Stimulated activated CD4-positive, alpha-beta T cell treated with anti-CD3 and anti-CD28 coated beads, Interleukin-2, amount 100 ng/mL, for 24 hours (primary cell): ENCODE data around the gene FAM200B.

ENCODE experiments used
- DNase-seq, 2 donors: peaks; one replicate each; pipeline ENCODE4 v3.0.0-alpha.2; 2020

FAM200B gene

DNA sequence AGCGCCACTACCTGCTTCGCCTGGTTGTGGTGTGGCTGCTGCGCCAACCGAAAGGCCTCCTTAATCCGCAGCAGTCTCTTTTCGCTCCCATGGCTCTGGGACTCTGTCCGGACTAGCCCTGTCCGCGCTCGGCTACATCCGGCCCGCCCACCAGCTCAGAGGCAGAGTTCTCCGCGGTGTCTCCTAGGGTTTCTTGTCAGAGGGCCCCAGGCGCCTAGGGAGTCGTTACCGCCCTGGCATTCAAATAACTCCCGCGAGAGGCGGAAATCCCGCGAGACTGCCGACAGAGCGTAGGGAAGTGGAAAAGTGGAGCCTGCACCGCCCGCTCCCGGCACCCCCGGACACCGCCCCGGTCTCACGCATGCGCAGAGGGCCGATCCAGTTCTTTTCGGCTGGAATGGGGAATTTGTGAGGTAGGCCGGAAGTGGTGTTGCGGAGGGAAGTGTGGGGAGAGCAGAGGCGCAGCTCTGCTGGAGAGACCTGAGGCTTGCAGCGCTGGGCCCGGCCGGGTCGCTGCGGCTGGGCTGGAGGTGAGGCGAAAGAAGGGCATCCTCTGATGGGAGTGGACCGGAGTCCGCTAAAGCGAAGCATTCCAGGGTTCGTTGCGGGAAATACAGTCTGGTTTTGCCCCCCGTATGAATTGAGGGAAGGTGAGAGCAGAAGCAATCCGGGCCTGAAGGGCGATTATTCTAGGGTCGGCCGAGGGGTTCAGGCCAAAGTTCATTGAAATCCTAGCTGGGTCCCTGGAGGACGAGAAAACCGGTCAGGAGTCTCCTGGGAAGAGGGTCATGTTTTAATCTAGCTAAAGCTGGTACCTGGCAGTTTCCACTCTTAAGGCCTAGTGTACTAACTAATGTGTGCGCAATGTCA, at the start of gene FAM200B:
Gene FAM200B (plus strand): TSS at position 456 of the 870 bp plus-strand sequence. CDS start 5,151 bp downstream, outside the sequence.
- peak; percentile 99 to 100 for DNase-seq

DNA sequence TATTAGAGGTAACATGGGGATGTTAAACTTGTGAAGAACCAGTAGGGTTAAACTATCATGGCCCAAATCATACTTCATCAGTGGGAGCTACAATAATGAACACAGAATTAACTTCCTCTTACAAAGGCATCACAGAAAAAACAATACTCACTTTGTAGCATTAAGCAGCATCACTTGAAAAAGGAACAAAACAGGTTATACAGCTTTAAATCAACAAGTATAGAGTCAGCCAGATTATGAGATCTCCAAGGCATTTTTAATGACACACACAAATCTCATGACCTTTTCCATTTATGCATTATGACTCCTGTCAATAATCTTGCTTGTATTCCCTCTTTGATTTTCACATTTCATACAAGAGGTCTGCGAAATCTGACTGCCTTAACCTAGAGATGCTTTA, 44.8 kb upstream of the FAM200B start:
- DNase-seq, result no peak

GRCh38 chr4:15638418-15638817, 43.2 kb upstream of the FAM200B start:
- DNase-seq, result no peak

DNA sequence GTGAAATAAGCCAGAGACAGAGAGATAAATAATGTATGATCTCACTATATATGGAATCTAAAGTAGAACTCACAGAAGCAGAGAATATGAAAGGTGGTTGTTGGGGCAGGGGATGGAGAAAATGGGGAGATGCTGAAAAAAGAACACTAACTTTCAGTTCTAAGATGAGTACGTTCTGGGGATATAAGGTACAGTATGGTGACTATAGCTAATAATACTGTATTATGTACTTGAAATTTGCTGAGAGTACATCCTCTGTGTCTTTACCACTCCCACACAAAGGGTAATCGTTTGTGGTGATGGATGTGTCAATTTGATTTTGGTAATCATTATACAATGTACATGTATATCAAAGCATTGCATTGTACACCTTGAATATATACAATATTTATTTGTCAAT, 33.0 kb upstream of the FAM200B start:
- no peak for DNase-seq

GRCh38 chr4:15649914-15650545, 31.6 kb upstream of the FAM200B start:
- peak; percentile 25 to 60 for DNase-seq

- no peak for DNase-seq
Measured at GRCh38 chr4:15651676-15652075, 30.0 kb upstream of the FAM200B start.

- no peak for DNase-seq
Measured at GRCh38 chr4:15652191-15652590, 29.4 kb upstream of the FAM200B start.

DNA sequence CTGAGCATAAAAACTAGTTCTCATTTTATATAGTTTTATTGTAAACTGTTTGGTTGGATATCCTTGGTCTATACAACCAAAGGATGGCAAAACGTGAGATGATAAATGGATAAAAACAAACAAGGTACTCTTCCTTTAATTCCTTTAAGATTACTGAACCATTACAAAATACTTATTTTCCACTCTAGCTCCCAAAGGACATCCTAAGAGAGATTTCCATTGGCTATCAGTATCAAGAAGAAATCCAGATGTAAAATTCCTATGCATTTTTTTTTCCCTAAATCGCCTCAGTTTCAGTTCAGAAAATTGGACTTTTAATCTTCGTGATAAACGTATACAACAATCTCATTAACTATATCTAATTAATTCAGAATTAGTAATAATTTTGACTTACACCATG, 28.8 kb upstream of the FAM200B start:
- no peak for DNase-seq

GRCh38 chr4:15653420-15653819, 28.2 kb upstream of the FAM200B start:
- DNase-seq, result no peak

GRCh38 chr4:15653864-15654592, 27.6 kb upstream of the FAM200B start:
- DNase-seq, result no peak

DNA sequence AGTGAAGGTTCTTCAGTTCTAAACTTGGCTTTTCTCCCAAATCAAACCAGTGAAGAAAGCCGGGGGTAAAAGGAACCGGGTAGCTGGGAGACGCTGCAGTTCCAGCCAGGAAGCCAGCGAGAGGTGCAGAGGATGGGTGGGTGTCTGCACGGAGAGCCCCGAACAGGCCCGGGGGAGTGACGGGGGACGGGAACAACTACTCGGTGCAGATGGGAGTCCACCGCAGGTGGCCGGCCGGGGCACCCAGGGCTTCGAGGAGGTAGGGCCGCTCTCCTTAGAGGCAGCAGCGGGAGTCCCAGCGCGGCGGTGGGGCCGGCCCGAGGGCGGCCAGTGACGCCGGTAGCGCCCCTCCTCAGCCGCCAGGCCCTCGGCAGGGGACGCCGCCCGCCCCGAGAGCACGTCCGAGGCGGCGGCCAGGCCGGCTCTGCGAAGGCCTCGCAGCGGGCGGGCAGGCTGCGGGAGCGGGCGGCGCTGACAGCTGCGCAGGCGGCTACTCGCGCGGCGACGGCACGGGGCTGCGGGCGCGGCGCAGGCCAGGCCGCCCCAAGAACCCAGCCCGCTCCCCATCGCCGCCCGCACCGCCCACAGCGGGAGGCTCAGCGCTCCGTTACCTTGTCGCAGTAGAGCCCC, 26.9 kb upstream of the FAM200B start:
- DNase-seq, result peak; percentile 52 to 54

DNA sequence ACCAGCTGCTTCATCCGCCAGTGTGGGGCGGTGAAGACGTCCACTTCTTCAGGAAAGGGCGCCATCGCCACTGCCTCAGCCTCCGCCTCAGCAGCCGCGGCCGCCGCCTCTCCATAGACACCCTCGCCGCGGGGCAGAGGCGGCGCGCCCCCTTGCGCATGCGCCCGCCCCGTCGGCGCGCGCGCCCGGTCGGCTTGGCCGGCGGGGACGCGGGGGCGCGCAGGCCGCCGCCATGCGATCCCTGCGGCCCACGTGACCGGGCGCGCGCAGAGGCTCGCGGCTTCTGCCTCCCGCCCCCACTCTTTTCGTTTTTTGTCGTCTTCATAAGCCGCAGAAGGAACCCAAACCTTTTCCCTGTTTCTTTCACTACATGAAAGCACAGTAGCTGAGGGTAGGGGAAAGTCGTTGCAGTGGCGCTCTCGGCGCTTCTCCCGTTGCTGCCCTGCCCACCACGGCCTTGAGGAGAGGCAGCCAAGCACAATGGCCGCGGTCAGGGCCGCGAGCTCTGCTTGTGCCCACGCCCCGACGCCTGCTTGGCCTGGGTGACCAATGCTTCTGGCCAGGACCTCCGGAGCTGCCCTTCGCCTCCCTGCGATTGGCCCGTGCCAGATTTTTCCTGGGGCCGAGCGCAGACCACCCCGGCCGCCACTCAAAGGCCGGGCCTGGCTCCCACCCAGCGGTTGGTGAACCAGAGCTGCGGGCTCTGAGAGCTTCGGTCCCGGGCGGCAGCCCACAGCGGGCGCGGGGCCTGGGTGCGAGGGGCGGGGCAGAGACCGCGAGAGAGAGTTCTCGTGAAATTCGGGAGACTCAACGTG, 26.2 kb upstream of the FAM200B start, which contains the start of gene FBXL5:
Gene FBXL5 (minus strand): TSS at position 135 of the 815 bp plus-strand sequence. CDS start 70 bp downstream, at position 65.
- peak; percentile 81 to 83 for DNase-seq

GRCh38 chr4:15656038-15656470, 25.6 kb upstream of the FAM200B start:
- no peak for DNase-seq

DNA sequence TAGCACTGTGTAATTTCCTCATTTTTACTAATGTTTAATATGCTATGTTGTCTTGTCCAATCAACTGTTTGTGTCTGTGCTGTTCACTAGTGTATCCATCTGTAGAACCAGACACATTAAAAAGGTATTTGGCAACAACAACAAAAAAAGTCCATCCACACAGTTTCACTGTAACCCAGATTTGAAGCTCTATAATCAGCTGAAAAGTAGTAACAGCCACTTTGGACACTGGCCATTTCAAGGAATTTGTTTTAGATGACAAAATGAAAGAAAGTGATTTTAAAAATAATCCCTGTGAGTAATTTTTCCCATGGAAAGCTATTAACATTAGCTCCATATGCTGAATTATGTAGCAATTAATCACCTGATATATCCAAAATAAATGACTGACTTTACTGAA, 24.3 kb upstream of the FAM200B start:
- no peak for DNase-seq

GRCh38 chr4:15658136-15658770, 23.4 kb upstream of the FAM200B start:
- DNase-seq, result no peak

GRCh38 chr4:15658781-15659180, 22.8 kb upstream of the FAM200B start:
- no peak for DNase-seq

GRCh38 chr4:15659768-15660570, 21.7 kb upstream of the FAM200B start:
- no peak for DNase-seq

DNA sequence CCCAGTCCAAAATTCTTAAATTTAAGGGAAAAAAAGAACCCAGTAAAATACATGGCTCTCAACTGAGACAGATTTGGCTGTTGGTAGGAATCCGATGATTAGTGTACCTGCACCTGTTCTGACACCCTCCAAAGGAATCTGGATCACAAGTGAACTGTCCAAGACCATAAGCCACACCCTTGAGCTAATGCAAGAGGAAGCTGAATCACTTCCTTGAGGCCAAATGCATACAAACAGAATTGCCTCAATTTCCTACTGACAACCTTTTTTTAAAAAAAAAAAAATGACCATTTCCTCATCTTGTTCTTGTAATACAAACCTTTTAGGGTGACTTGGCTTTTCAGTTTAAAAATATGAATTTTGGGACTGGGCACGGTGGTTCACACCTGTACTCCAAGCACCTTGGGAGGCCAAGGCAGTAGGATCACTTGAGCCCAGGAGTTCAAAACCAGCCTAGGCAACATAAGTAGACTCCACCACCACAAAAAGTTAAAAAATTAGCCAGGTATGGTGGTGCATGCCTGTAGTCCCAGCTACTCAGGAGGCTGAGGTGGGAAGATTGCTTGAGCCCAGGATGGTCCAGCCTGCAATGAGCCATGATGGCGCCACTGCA, 15.8 kb upstream of the FAM200B start:
- DNase-seq, result no peak

DNA sequence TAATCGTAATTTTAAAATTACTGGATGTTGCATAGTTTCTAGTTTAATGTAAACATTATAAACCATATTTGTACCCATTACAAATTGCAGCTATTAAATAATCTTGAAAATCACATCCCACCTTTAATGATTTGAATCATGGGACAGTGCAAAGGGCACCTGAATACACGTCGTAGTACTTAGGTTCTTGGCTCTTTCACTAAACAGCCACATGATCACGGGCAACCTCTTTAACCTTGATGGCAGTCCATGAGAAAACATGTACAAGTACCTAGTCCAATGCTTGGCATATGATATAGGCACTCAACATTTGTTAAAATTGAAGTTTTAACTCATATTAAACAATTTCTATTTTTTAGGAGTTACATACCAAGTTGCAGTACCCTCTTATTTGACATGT, 14.6 kb upstream of the FAM200B start:
- no peak for DNase-seq
